Gastrocnemius medialis (tissue), 4 donors: ENCODE measurements around the gene FLNB. TPM values are rescaled to one million over a fixed set of nuclear protein-coding genes. Genes with fewer than 3 reads are reported as not detected.

Experiments used
- ATAC-seq, 2 donors: fragments of 150-250 bp; one replicate each; pipeline ENCODE4 v1.9.1; 2016
- DNase-seq, 2 donors: peaks; one replicate each; pipeline ENCODE4 v3.0.0-alpha.2; 2019
- H3K27ac ChIP-seq, 4 donors: fragments of 200-600 bp; sonication (generic); 1 replicate in 1 of 4; 2 replicates in 3 of 4; pipeline ENCODE4 v1.5.1; 2016 to 2018; ENCODE audit warnings: mild to moderate bottlenecking in 2 of 4, moderate library complexity in 1 of 4
- H3K27me3 ChIP-seq, 3 donors: fragments of 200-600 bp; sonication (generic) in 2 of 3; 1 replicate in 1 of 3; 2 replicates in 2 of 3; pipeline versions ENCODE4 v1.5.1 to v1.6.0; 2016 to 2019; ENCODE audit warnings: mild to moderate bottlenecking in 1 of 3, moderate library complexity in 1 of 3
- H3K36me3 ChIP-seq, 2 donors: fragments of 200-600 bp; sonication (generic) in 1 of 2; one replicate each; pipeline ENCODE4 v1.5.1; 2017 to 2018
- H3K4me1 ChIP-seq, 2 donors: fragments of 200-600 bp; sonication (generic) in 1 of 2; one replicate each; pipeline ENCODE4 v1.5.1; 2016 to 2017; ENCODE audit warnings: mild to moderate bottlenecking in 2 of 2
- H3K4me3 ChIP-seq, 4 donors: fragments of 200-600 bp; sonication (generic) in 3 of 4; 1 replicate in 1 of 4; 2 replicates in 3 of 4; pipeline ENCODE4 v1.5.1; 2016 to 2019; ENCODE audit warnings: mild to moderate bottlenecking in 2 of 4
- H3K9me3 ChIP-seq, 3 donors: fragments of 200-600 bp; sonication (generic) in 2 of 3; 1 replicate in 1 of 3; 2 replicates in 2 of 3; pipeline ENCODE4 v1.5.1; 2016 to 2019
- POLR2A ChIP-seq, 2 donors: fragments of 450-650 bp; IDR thresholded peaks; one replicate each; pipeline ENCODE4 v1.6.1; 2017; ENCODE audit warnings: antibody characterized with exemption in 2 of 2, mild to moderate bottlenecking in 2 of 2, moderate library complexity in 2 of 2
- in situ Hi-C, 4 donors: fragments of 200-750 bp; cut with MboI; loops; one replicate each; pipeline versions ENCODE4 v1.15.0 to v1.8.0; 2017; ENCODE audit warnings: low sequenced_read_pairs in 4 of 4
- intact Hi-C: fragments of 100-400 bp; cut with DNase I; formaldehyde crosslinking; loops from one replicate; pipeline ENCODE4 v1.15.1; 2023; ENCODE audit warnings: low total_unique reads
- total RNA-seq, 4 donors: library from RNA; depleted of rRNA; stranded (reverse); fragments of >200 nt; gene quantifications; one replicate each; pipeline versions ENCODE4 v1.1.0 to v1.2.3, GENCODE V29; 2016
- TF ChIP-seq, protein P1 (sequence below), 5 experiments: fragments of 450-650 bp in 3 of 5; fragments of 200-600 bp in 2 of 5; sonication (generic) in 2 of 5; IDR thresholded peaks in 4 of 5; conservative IDR thresholded peaks in 1 of 5; 1 replicate in 4 of 5; 2 replicates in 1 of 5; pipeline ENCODE4 v1.5.1; 2016 to 2019; ENCODE audit warnings: antibody characterized with exemption in 5 of 5, mild to moderate bottlenecking in 3 of 5, moderate library complexity in 3 of 5

The FLNB gene
- total RNA-seq, 4 donors from 2014 or later = 10.9 to 21.5 (median 12.0) TPM

DNA sequence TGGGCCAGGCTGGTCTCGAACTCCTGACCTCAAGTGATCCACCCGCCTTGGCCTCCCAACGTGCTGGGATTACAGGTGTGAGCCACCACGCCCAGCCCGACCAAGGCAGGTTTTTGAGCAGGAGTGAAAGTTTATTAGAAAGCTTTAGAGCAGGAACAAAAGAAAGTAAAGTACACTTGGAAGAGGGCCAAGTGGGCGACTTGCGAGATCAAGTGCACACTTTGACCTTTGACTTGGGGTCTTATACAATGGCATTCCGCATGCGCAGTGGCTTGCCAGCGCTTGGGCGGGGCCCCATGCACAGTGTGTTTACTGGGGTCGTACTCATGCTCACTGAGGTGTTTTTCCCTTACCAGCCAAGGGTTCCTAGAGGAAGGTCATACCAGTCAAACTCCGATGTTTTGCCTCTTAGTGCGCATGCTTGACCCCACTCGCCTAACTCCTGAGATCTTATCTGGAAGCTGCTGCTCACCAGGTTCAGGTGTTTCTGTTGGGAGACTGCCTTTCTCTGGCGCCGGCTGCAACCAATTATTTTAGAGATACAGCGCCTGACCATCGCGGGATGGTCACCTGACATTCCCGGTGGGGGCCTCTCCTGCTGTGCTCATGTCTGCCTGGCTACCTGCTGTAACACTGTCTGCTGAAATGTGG, 46.9 kb upstream of the FLNB start:
- no peaks in the 10 kb centered on the region for H3K9me3 ChIP-seq
- in situ Hi-C loops = no loop called here
- intact Hi-C loops = no loop called here
- DNase-seq (no peak), ATAC-seq (no peak)
- TF ChIP-seq, protein P1, sequence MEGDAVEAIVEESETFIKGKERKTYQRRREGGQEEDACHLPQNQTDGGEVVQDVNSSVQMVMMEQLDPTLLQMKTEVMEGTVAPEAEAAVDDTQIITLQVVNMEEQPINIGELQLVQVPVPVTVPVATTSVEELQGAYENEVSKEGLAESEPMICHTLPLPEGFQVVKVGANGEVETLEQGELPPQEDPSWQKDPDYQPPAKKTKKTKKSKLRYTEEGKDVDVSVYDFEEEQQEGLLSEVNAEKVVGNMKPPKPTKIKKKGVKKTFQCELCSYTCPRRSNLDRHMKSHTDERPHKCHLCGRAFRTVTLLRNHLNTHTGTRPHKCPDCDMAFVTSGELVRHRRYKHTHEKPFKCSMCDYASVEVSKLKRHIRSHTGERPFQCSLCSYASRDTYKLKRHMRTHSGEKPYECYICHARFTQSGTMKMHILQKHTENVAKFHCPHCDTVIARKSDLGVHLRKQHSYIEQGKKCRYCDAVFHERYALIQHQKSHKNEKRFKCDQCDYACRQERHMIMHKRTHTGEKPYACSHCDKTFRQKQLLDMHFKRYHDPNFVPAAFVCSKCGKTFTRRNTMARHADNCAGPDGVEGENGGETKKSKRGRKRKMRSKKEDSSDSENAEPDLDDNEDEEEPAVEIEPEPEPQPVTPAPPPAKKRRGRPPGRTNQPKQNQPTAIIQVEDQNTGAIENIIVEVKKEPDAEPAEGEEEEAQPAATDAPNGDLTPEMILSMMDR (IDR thresholded peaks at IDR 0.05 in 4 of 5, conservative IDR thresholded peaks at IDR 0.05 in 1 of 5) = no peak
- no peak for TF ChIP-seq POLR2A (IDR thresholded peaks at IDR 0.05)
- no peak overlapping the region for H3K4me3 ChIP-seq
- peaks cover 5 to 10% of the 10 kb centered on the region in 2 donors for H3K4me1 ChIP-seq
- H3K27ac ChIP-seq = no peak overlapping the region
- no peaks in the 10 kb centered on the region for H3K27me3 ChIP-seq
- H3K36me3 ChIP-seq = no peaks in the 10 kb centered on the region

DNA sequence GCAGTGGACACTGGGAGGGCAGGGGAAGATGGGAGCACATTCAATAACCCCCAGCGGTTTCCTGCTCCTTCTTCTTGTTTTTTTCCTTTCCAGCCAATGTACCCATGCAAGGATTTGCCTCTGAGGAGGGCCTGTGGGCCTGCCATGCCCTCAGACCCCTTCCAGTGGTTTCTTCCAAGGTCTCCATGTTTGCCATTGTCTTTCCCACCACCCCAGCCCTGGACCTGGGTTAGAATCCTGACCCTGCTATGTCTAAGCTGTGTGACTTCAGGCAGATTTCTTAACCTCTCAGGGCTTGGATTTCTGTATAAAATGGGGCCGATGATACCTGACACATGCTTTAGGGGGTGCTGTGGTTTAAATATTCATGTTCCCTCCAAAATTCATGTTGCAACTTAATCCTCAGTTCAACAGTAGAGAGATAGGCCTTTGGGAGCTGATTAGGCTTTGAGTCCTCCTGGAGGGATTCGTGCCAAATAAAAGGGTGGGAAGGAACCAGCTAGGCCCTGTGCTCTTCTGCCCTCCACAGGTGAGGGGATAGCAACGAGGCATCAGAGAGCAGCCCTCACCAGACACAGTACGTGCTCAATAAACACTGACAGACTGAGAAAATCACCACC, 46.3 kb upstream of the FLNB start:
- intact Hi-C loops (no loop called here), in situ Hi-C loops (no loop called here)
- no peaks in the 10 kb centered on the region for H3K36me3 ChIP-seq
- TF ChIP-seq, protein P1 (IDR thresholded peaks at IDR 0.05 in 4 of 5, conservative IDR thresholded peaks at IDR 0.05 in 1 of 5) = no peak
- TF ChIP-seq POLR2A (IDR thresholded peaks at IDR 0.05) = no peak
- no peak overlapping the region for H3K27ac ChIP-seq
- no peak for ATAC-seq
- no peak for DNase-seq
- H3K4me1 ChIP-seq = peaks cover 5 to 10% of the 10 kb centered on the region in 2 donors
- H3K9me3 ChIP-seq = no peaks in the 10 kb centered on the region
- H3K4me3 ChIP-seq = no peak overlapping the region
- H3K27me3 ChIP-seq = no peaks in the 10 kb centered on the region

DNA sequence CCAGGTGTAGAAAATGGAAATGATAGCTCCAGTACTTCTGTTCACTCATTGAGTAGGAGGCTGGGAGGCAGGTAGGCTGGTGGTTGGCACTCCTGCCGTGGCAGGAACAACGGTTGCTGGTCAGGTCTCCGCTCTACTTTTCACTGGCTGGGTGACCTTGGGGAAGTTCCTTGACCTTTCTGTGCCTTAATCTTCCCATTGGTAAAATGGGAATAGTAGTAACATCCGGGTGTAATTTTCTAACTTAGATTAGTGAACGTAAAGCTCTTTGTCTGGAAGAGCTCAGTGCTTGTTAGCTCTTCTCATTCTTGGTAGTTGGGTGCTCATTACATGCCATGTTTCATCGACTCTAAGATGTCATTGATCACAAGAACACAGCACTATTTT, 45.8 kb upstream of the FLNB start:
- Histone ChIP-seq H3K4me1 (peaks cover 5 to 10% of the 10 kb centered on the region in 2 donors), H3K4me3 (no peak overlapping the region), H3K36me3 (no peaks in the 10 kb centered on the region), H3K9me3 (no peaks in the 10 kb centered on the region), H3K27me3 (no peaks in the 10 kb centered on the region), H3K27ac (no peak overlapping the region)
- intact Hi-C loops (no loop called here), in situ Hi-C loops (no loop called here)
- TF ChIP-seq POLR2A (IDR thresholded peaks at IDR 0.05) = no peak
- TF ChIP-seq, protein P1 (IDR thresholded peaks at IDR 0.05 in 4 of 5, conservative IDR thresholded peaks at IDR 0.05 in 1 of 5) = no peak
- ATAC-seq (no peak), DNase-seq (no peak)

DNA sequence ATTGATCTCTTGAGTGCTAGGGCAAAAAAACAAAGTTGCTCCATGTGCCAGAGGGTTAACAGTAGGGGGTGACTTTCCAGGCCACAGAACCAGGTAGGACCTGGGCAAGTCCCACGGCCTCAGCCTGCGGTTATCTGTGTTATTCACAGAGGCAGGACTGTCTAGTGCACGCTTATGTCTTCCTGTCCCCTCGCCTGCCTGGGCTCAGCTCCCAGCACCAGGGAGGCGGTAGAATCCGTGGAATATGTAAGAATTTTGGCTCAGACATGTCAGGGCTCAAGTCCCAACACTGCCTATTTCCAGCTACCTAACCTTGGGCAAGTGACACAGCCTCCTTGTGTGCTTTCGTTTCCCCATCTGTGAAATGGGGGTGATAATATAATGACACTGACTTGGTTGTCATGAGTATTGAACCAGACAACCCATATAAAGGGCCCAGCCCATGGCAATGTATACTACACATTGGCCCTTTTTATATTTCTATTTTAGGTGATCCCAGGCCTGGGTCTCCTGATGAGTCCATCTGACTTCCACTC, 44.3 kb upstream of the FLNB start:
- TF ChIP-seq POLR2A (IDR thresholded peaks at IDR 0.05) = no peak
- TF ChIP-seq, protein P1 (IDR thresholded peaks at IDR 0.05 in 4 of 5, conservative IDR thresholded peaks at IDR 0.05 in 1 of 5) = no peak
- in situ Hi-C loops (no loop called here), intact Hi-C loops (no loop called here)
- Histone ChIP-seq H3K4me3 (no peak overlapping the region), H3K9me3 (no peaks in the 10 kb centered on the region), H3K27me3 (no peaks in the 10 kb centered on the region), H3K27ac (no peak overlapping the region), H3K36me3 (no peaks in the 10 kb centered on the region), H3K4me1 (peaks cover 3 to 8% of the 10 kb centered on the region in 2 donors)
- ATAC-seq = no peak
- DNase-seq = no peak
